Karpas-422 (cell line): ENCODE measurements around the gene MRPS31. TPM values are rescaled to one million over a fixed set of nuclear protein-coding genes. Genes with fewer than 3 reads are reported as not detected.

ENCODE experiments used
- DNase-seq: peaks from one replicate; pipeline ENCODE4 v3.0.0-alpha.2; 2015
- H2AFZ ChIP-seq: fragments of 200-600 bp; sonication (generic); 2 replicates; pipeline ENCODE4 v1.6.1; 2014; ENCODE audit warnings: antibody characterized with exemption, low read length, mixed read lengths
- H3K27ac ChIP-seq: fragments of 200-600 bp; sonication (generic); 2 replicates; pipeline ENCODE4 v1.5.1; 2014; ENCODE audit warnings: mild to moderate bottlenecking, low read length, moderate library complexity
- H3K27me3 ChIP-seq: fragments of 200-600 bp; sonication (generic); 2 replicates; pipeline ENCODE4 v1.6.1; 2014; ENCODE audit warnings: low read length, mixed read lengths
- H3K36me3 ChIP-seq: fragments of 200-600 bp; sonication (generic); 2 replicates; pipeline ENCODE4 v1.6.1; 2014; ENCODE audit warnings: low read length, mixed read lengths; ENCODE audit not compliant: insufficient read depth
- H3K4me1 ChIP-seq: fragments of 200-600 bp; sonication (generic); 2 replicates; pipeline ENCODE4 v1.6.1; 2014; ENCODE audit warnings: mild to moderate bottlenecking, low read length, mixed read lengths
- H3K4me2 ChIP-seq: fragments of 200-600 bp; sonication (generic); 2 replicates; pipeline ENCODE4 v1.6.1; 2014; ENCODE audit warnings: low read length, low read depth, mild to moderate bottlenecking; ENCODE audit not compliant: poor library complexity, severe bottlenecking
- H3K4me3 ChIP-seq: fragments of 200-600 bp; sonication (generic); 2 replicates; pipeline ENCODE4 v1.5.1; 2014; ENCODE audit warnings: mild to moderate bottlenecking, antibody characterized with exemption, low read length, mixed read lengths
- H3K79me2 ChIP-seq: fragments of 200-600 bp; sonication (generic); 2 replicates; pipeline ENCODE4 v1.6.1; 2014; ENCODE audit warnings: mild to moderate bottlenecking, low read length, mixed read lengths
- H3K9ac ChIP-seq: fragments of 200-600 bp; sonication (generic); 2 replicates; pipeline ENCODE4 v1.6.0; 2014; ENCODE audit warnings: low read length
- H3K9me2 ChIP-seq: fragments of 200-600 bp; sonication (generic), shearing (Covaris generic); replicated peaks from 2 replicates; pipeline ENCODE4 v1.6.0; 2014; ENCODE audit warnings: mild to moderate bottlenecking, low read length, moderate library complexity; ENCODE audit not compliant: insufficient read depth
- H3K9me3 ChIP-seq: fragments of 300-700, 200-600 bp; sonication (generic); 2 replicates; pipeline ENCODE4 v1.6.1; 2014; ENCODE audit warnings: low read length, mixed read lengths
- H4K20me1 ChIP-seq: fragments of 200-600 bp; sonication (generic); 2 replicates; pipeline ENCODE4 v1.6.1; 2014; ENCODE audit warnings: mild to moderate bottlenecking, antibody characterized with exemption, low read length, low read depth; ENCODE audit not compliant: insufficient read depth
- total RNA-seq: library from RNA; depleted of rRNA; stranded (reverse); fragments of >200 nt; shearing (Covaris generic); gene quantifications from 2 replicates; pipeline ENCODE4 v1.2.3, GENCODE V29; 2014; ENCODE audit warnings: low replicate concordance

Gene MRPS31
- total RNA-seq, 1 experiment from 2014 or later = 52.6 TPM

DNA sequence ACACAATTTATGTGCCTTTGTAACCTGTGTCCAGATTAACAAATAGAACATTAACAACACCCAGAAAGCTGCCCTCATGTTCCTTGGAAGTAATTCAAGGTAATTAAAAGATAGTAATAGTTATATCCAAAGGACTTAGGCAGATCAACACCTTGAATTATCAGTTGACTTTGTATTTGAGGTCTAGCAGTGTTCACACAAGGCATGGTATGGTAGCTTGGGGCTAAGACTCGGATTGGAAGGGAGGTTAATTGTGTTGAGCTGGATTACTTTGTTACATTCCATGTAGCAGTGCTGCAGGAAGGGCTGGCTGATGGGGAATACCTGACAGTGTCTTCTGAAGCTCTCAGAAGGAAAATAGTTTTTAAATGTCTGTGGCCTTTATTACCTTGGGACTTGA lies 35.3 kb upstream of the MRPS31 start:
- Histone ChIP-seq H3K4me3 (no peak overlapping the region), H3K79me2 (no peaks in the 10 kb centered on the region)

DNA sequence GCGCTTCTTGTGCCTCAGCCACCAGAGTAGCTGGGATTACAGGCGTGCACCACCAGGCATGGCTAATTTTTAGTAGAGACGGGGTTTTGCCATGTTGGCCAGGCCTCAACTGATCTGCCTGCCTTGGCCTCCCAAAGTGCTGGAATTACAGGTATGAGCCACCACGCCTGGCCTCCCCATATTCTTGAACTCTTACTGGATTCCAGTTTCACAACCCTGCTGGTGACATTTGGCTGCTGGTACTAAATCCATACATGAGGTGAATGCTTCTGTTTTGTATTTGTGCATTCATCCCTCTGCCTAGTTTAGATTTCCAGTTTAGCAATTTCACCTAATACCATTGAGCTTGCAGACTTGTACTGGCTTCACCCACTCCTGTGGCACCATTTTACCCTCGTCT lies 32.3 kb upstream of the MRPS31 start:
- no peaks in the 10 kb centered on the region for H3K9me3 ChIP-seq
- no peak overlapping the region for H3K27ac ChIP-seq
- DNase-seq = no peak
- H3K4me3 ChIP-seq = no peak overlapping the region
- no peak overlapping the region for H3K9ac ChIP-seq
- H3K4me1 ChIP-seq = no peaks in the 10 kb centered on the region
- H3K4me2 ChIP-seq = no peak overlapping the region
- H3K9me2 ChIP-seq = no peaks in the 10 kb centered on the region
- H3K27me3 ChIP-seq = no peaks in the 10 kb centered on the region
- no peak overlapping the region for H2AFZ ChIP-seq
- no peaks in the 10 kb centered on the region for H4K20me1 ChIP-seq
- H3K36me3 ChIP-seq = peaks cover 48% of the 10 kb centered on the region
- 0 out of 2 replicates have a peak, but pooled peaks cover 4% of the 10 kb centered on the region for H3K79me2 ChIP-seq

More for the DNA sequence above, 35.3 kb upstream of the MRPS31 start:
- Histone ChIP-seq H3K9ac (no peak overlapping the region), H3K9me2 (no peaks in the 10 kb centered on the region), H3K27me3 (no peaks in the 10 kb centered on the region), H3K4me2 (no peak overlapping the region), H2AFZ (no peak overlapping the region), H3K9me3 (no peaks in the 10 kb centered on the region), H4K20me1 (no peaks in the 10 kb centered on the region), H3K4me1 (no peaks in the 10 kb centered on the region), H3K27ac (no peak overlapping the region), H3K36me3 (peaks cover 51% of the 10 kb centered on the region)
- DNase-seq = no peak

DNA sequence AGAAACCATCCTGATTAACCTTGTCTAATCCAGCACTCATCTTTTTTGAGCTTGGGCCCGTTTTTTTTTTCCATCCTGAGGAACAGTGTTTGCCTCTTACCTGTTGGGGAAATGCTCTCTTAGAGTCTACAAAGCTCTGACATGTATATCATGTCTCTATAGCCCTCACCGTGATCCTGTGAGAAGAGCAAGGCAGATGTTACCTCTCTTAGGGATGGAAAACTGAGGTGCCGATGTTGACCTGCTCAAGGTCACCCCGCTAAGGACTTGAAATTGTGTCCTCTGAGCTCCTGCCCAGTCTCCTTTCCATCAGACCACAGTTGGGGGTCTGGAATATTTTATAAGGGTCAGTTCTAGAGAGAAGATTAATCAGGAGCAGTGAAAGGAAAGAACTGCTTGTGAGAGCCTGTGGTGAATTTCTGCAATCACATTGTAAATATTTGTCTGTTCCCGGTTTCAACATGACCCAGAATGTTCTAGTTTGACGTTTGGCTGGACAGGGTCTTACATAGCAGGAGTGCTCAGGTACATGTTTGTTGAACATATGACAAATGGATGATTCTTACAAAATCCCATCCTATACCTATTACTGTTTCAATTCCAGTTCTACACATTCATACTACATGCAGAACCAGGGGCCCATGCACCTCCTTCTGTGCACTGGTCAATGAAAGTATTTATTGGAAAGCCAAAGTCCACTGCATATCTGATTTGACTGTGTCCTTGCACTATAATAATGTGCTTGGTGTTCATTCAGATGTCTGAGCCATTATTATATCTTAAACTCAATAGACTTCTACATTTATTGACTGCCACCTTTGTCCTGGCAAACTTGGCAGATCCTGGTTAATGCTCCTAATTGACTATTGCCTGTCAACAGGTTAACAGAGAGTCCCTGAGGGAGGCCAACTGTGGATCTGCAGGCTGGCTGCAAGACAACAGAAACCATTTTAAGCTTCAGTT lies 30.5 kb upstream of the MRPS31 start:
- H3K36me3 ChIP-seq = peaks cover 42% of the 10 kb centered on the region; the same call in 1 of the 2 replicates
- H3K4me3 ChIP-seq = no peak overlapping the region

DNA sequence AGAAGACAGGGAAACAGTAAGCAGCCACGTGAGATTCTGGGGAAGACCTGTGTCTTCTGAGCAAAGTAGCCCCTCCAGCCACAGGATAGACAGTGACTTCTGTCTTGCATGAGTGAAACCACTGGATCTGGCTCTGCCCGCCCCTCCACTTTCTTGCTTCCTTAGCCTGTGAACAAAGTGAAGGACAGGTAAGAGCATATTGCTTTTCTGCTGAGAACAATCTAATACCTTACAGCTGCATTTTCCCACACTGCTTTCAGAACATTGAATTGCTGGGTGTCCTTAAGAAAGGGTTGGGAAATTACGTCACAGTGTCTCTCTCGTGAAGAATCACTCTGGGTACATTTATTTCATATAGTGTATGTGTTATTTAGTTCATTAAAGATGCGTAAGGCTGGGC lies 29.6 kb upstream of the MRPS31 start:
- H3K9ac ChIP-seq = no peak overlapping the region
- H3K79me2 ChIP-seq = peaks cover 21% of the 10 kb centered on the region
- no peaks in the 10 kb centered on the region for H3K27me3 ChIP-seq
- H2AFZ ChIP-seq = no peak overlapping the region
- H3K4me3 ChIP-seq = no peak overlapping the region
- H4K20me1 ChIP-seq = no peaks in the 10 kb centered on the region
- no peak overlapping the region for H3K4me2 ChIP-seq
- DNase-seq = no peak
- peaks cover 33% of the 10 kb centered on the region; the same call in 1 of the 2 replicates for H3K36me3 ChIP-seq
- H3K4me1 ChIP-seq = no peaks in the 10 kb centered on the region
- H3K9me3 ChIP-seq = no peaks in the 10 kb centered on the region
- H3K9me2 ChIP-seq = no peaks in the 10 kb centered on the region
- H3K27ac ChIP-seq = no peak overlapping the region

More for the DNA sequence above, 30.5 kb upstream of the MRPS31 start:
- Histone ChIP-seq H3K9me2 (no peaks in the 10 kb centered on the region), H3K9ac (no peak overlapping the region), H3K4me2 (no peak overlapping the region), H3K79me2 (peaks cover 13% of the 10 kb centered on the region), H3K27me3 (no peaks in the 10 kb centered on the region), H3K9me3 (no peaks in the 10 kb centered on the region), H3K4me1 (no peaks in the 10 kb centered on the region), H3K27ac (no peak overlapping the region), H2AFZ (no peak overlapping the region), H4K20me1 (no peaks in the 10 kb centered on the region)
- DNase-seq = no peak

- Histone ChIP-seq H3K36me3 (peaks cover 32% of the 10 kb centered on the region; the same call in 1 of the 2 replicates), H4K20me1 (no peaks in the 10 kb centered on the region), H3K9me3 (no peaks in the 10 kb centered on the region), H3K4me1 (no peaks in the 10 kb centered on the region), H3K27me3 (no peaks in the 10 kb centered on the region), H3K4me3 (no peak overlapping the region), H3K9ac (no peak overlapping the region), H2AFZ (no peak overlapping the region), H3K9me2 (no peaks in the 10 kb centered on the region), H3K79me2 (peaks cover 24% of the 10 kb centered on the region), H3K27ac (no peak overlapping the region), H3K4me2 (no peak overlapping the region)
- no peak for DNase-seq
These were observed 28.5 kb upstream of the MRPS31 start for GRCh38 chr13:40799508-40799907.

GRCh38 chr13:40798380-40798779 lies 27.4 kb upstream of the MRPS31 start:
- no peaks in the 10 kb centered on the region for H3K4me1 ChIP-seq
- H3K4me2 ChIP-seq = no peak overlapping the region
- H3K4me3 ChIP-seq = no peak overlapping the region
- no peaks in the 10 kb centered on the region for H4K20me1 ChIP-seq
- H3K36me3 ChIP-seq = peaks cover 29% of the 10 kb centered on the region; the same call in 1 of the 2 replicates
- H3K9ac ChIP-seq = no peak overlapping the region
- no peaks in the 10 kb centered on the region for H3K9me2 ChIP-seq
- peaks cover 27% of the 10 kb centered on the region for H3K79me2 ChIP-seq
- no peaks in the 10 kb centered on the region for H3K9me3 ChIP-seq
- H2AFZ ChIP-seq = no peak overlapping the region
- DNase-seq = no peak
- no peak overlapping the region for H3K27ac ChIP-seq
- H3K27me3 ChIP-seq = no peaks in the 10 kb centered on the region

GRCh38 chr13:40796649-40797048 lies 25.7 kb upstream of the MRPS31 start:
- H3K9me2 ChIP-seq = no peaks in the 10 kb centered on the region
- no peaks in the 10 kb centered on the region for H3K9me3 ChIP-seq
- H4K20me1 ChIP-seq = no peaks in the 10 kb centered on the region
- H3K27me3 ChIP-seq = no peaks in the 10 kb centered on the region
- no peak overlapping the region for H3K4me3 ChIP-seq
- peaks cover 14% of the 10 kb centered on the region for H3K4me1 ChIP-seq
- DNase-seq = no peak
- H3K27ac ChIP-seq = no peak overlapping the region
- H3K79me2 ChIP-seq = peaks cover 44% of the 10 kb centered on the region
- no peak overlapping the region for H3K9ac ChIP-seq
- peaks cover 31% of the 10 kb centered on the region for H3K36me3 ChIP-seq
- H2AFZ ChIP-seq = no peak overlapping the region
- no peak overlapping the region for H3K4me2 ChIP-seq

GRCh38 chr13:40794414-40795368 lies 23.7 kb upstream of the MRPS31 start:
- DNase-seq = no peak
- peaks cover 26% of the 10 kb centered on the region for H3K36me3 ChIP-seq
- H3K9me3 ChIP-seq = no peaks in the 10 kb centered on the region

More at GRCh38 chr13:40794414-40795368, 23.7 kb upstream of the MRPS31 start:
- Histone ChIP-seq H3K9me2 (no peaks in the 10 kb centered on the region), H3K4me2 (no peak overlapping the region), H3K9ac (no peak overlapping the region), H3K79me2 (peaks cover 62% of the 10 kb centered on the region), H2AFZ (no peak overlapping the region), H3K27ac (no peak overlapping the region), H3K27me3 (no peaks in the 10 kb centered on the region), H4K20me1 (no peaks in the 10 kb centered on the region), H3K4me1 (peaks cover 30% of the 10 kb centered on the region), H3K4me3 (no peak overlapping the region)
